ENCODE results near the gene SRGAP2B. TPM values are rescaled to one million over a fixed set of nuclear protein-coding genes. Genes with fewer than 3 reads are reported as not detected.
"Not testable (repeated sequence)": the region's sequence is repeated elsewhere in the genome, so short reads cannot be mapped to it uniquely, and the experiment has no call there.

SRGAP2B gene
- total and polyA plus RNA-seq, 2 of the 4 experiments (the other 2 are of a cell fraction): 15.9 to 50.7 TPM

- dilution Hi-C loops (cut with HindIII; ENCODE audit: low sequenced_read_pairs, unreplicated experiment); intact Hi-C loops (cut with micrococcal nuclease); H3K4ac ChIP-seq (ENCODE audit: low read depth, low read length); H4K8ac ChIP-seq (ENCODE audit: low read depth in 2 of 2, low read length in 2 of 2); H2BK15ac ChIP-seq (ENCODE audit: low read depth, low read length); H3K23ac ChIP-seq (ENCODE audit: low read depth, low read length); H3K56ac ChIP-seq (ENCODE audit: extremely low read depth, insufficient read depth, low read length); H3K9me1 ChIP-seq (ENCODE audit: insufficient read depth, low read length); H4K5ac ChIP-seq (ENCODE audit: low read depth, low read length); H3K27me3 ChIP-seq (ENCODE audit: control insufficient read depth, insufficient read depth, low read length); H3K4me3 ChIP-seq (ENCODE audit: insufficient read depth, low read depth, low read length); H3K18ac ChIP-seq (ENCODE audit: low read depth, low read length); H3K27ac ChIP-seq (ENCODE audit: insufficient read depth, low read length); POLR2A ChIA-PET (ENCODE audit: unreplicated experiment); DNase-seq; H2AK9ac ChIP-seq (replicated peaks; ENCODE audit: low read depth, low read length, poor library complexity); H2BK20ac ChIP-seq (ENCODE audit: low read depth, low read length); H4K91ac ChIP-seq (ENCODE audit: insufficient read depth, low read depth, low read length); BruUV-seq (replicated peaks); in situ Hi-C loops (cut with MboI; ENCODE audit: low sequenced_read_pairs); H2BK120ac ChIP-seq (ENCODE audit: low read depth, low read length); H3K14ac ChIP-seq (replicated peaks; ENCODE audit: low read depth, low read length); H3K36me3 ChIP-seq (ENCODE audit: control insufficient read depth, insufficient read depth, low read length); H3K4me1 ChIP-seq (ENCODE audit: control insufficient read depth, insufficient read depth, low read length); H3K9ac ChIP-seq (ENCODE audit: low read depth, low read length); CTCF ChIA-PET; H3K79me1 ChIP-seq (ENCODE audit: low read depth in 1 of 2, low read length in 2 of 2); H2AFZ ChIP-seq (replicated peaks; ENCODE audit: low read length, poor library complexity); H3K4me2 ChIP-seq (ENCODE audit: low read depth, low read length); H3K9me3 ChIP-seq (ENCODE audit: control insufficient read depth, insufficient read depth, low read length); H2BK5ac ChIP-seq (ENCODE audit: low read depth, low read length, poor library complexity, severe bottlenecking); H4K20me1 ChIP-seq (ENCODE audit: insufficient read depth, low read length); H2AK5ac ChIP-seq (ENCODE audit: low read depth, low read length): not testable (repeated sequence)
- WGBS, 2 experiments (ENCODE audit: extremely low coverage in 2 of 2, insufficient read length in 1 of 2): no CpG with 5 or more reads among the region's 6 CpGs
- ATAC-seq (ENCODE audit: low read depth): peak; percentile 74
These were observed 23.6 kb downstream of the SRGAP2B start for GRCh38 chr1:145071569-145071968.

GRCh38 chr1:145066486-145066885 is 28.6 kb downstream of the SRGAP2B start:
- H3K9ac ChIP-seq (ENCODE audit: low read depth, low read length); CTCF ChIA-PET; H3K79me1 ChIP-seq (ENCODE audit: low read depth in 1 of 2, low read length in 2 of 2); H3K4ac ChIP-seq (ENCODE audit: low read depth, low read length); intact Hi-C loops (cut with micrococcal nuclease); H2AFZ ChIP-seq (replicated peaks; ENCODE audit: low read length, poor library complexity); BruUV-seq (replicated peaks); H3K4me2 ChIP-seq (ENCODE audit: low read depth, low read length); H2AK5ac ChIP-seq (ENCODE audit: low read depth, low read length); H2AK9ac ChIP-seq (replicated peaks; ENCODE audit: low read depth, low read length, poor library complexity); H2BK120ac ChIP-seq (ENCODE audit: low read depth, low read length); H2BK15ac ChIP-seq (ENCODE audit: low read depth, low read length); H3K4me3 ChIP-seq (ENCODE audit: insufficient read depth, low read depth, low read length); H2BK20ac ChIP-seq (ENCODE audit: low read depth, low read length); POLR2A ChIA-PET (ENCODE audit: unreplicated experiment); H4K5ac ChIP-seq (ENCODE audit: low read depth, low read length); H3K18ac ChIP-seq (ENCODE audit: low read depth, low read length); H3K27ac ChIP-seq (ENCODE audit: insufficient read depth, low read length); H3K23ac ChIP-seq (ENCODE audit: low read depth, low read length); H3K9me1 ChIP-seq (ENCODE audit: insufficient read depth, low read length); H2BK5ac ChIP-seq (ENCODE audit: low read depth, low read length, poor library complexity, severe bottlenecking); H3K27me3 ChIP-seq (ENCODE audit: control insufficient read depth, insufficient read depth, low read length); H3K9me3 ChIP-seq (ENCODE audit: control insufficient read depth, insufficient read depth, low read length); H3K56ac ChIP-seq (ENCODE audit: extremely low read depth, insufficient read depth, low read length); H3K4me1 ChIP-seq (ENCODE audit: control insufficient read depth, insufficient read depth, low read length); H4K91ac ChIP-seq (ENCODE audit: insufficient read depth, low read depth, low read length); in situ Hi-C loops (cut with MboI; ENCODE audit: low sequenced_read_pairs); H3K36me3 ChIP-seq (ENCODE audit: control insufficient read depth, insufficient read depth, low read length); dilution Hi-C loops (cut with HindIII; ENCODE audit: low sequenced_read_pairs, unreplicated experiment); H3K14ac ChIP-seq (replicated peaks; ENCODE audit: low read depth, low read length); DNase-seq; H4K20me1 ChIP-seq (ENCODE audit: insufficient read depth, low read length); H4K8ac ChIP-seq (ENCODE audit: low read depth in 2 of 2, low read length in 2 of 2): not testable (repeated sequence)
- WGBS, 2 experiments (ENCODE audit: extremely low coverage in 2 of 2, insufficient read length in 1 of 2): no CpG with 5 or more reads among the region's 10 CpGs
- peak; percentile 21; the same call in 1 of the 2 replicates for ATAC-seq (ENCODE audit: low read depth)
